Liver (tissue), 9 donors: Measurements from ENCODE around the gene OR6X1. TPM values are rescaled to one million over a fixed set of nuclear protein-coding genes. Genes with fewer than 3 reads are reported as not detected.

Experiments used
- DNase-seq: peaks from one replicate; pipeline ENCODE4 v3.0.0-alpha.2; 2017; ENCODE audit warnings: low spot score
- H3K27ac ChIP-seq, 2 donors: one replicate each; pipeline ENCODE4 v1.7.0; 2013; ENCODE audit warnings: inconsistent platforms in 2 of 2, low read length in 2 of 2, control low read depth in 1 of 2, low read depth in 1 of 2, mild to moderate bottlenecking in 1 of 2
- H3K27me3 ChIP-seq, 4 donors: one replicate each; pipeline versions ENCODE4 v1.6.1 to v1.7.0; 2013; ENCODE audit warnings: low read length in 3 of 4, inconsistent platforms in 1 of 4, mild to moderate bottlenecking in 1 of 4, moderate library complexity in 1 of 4; ENCODE audit not compliant: control insufficient read depth in 4 of 4, insufficient read depth in 4 of 4
- H3K36me3 ChIP-seq, 4 donors: one replicate each; pipeline versions ENCODE4 v1.6.1 to v1.7.0; 2013; ENCODE audit warnings: low read length in 3 of 4, mild to moderate bottlenecking in 3 of 4, low read depth in 1 of 4, moderate library complexity in 1 of 4; ENCODE audit not compliant: control insufficient read depth in 4 of 4, insufficient read depth in 3 of 4
- H3K4me1 ChIP-seq, 4 donors: one replicate each; pipeline versions ENCODE4 v1.6.1 to v1.7.0; 2013; ENCODE audit warnings: low read length in 3 of 4, mild to moderate bottlenecking in 3 of 4, moderate library complexity in 1 of 4; ENCODE audit not compliant: control insufficient read depth in 4 of 4, insufficient read depth in 4 of 4
- H3K4me3 ChIP-seq, 3 donors: one replicate each; pipeline versions ENCODE4 v1.6.1 to v1.7.0; 2013; ENCODE audit warnings: low read length in 3 of 3, control low read depth in 1 of 3, low read depth in 1 of 3, mild to moderate bottlenecking in 1 of 3
- H3K9ac ChIP-seq, 2 donors: one replicate each; pipeline ENCODE4 v1.7.0; 2013; ENCODE audit warnings: low read length in 2 of 2, mild to moderate bottlenecking in 2 of 2, moderate library complexity in 2 of 2, control low read depth in 1 of 2, low read depth in 1 of 2
- H3K9me3 ChIP-seq, 4 donors: one replicate each; pipeline versions ENCODE4 v1.6.1 to v1.7.0; 2013; ENCODE audit warnings: low read length in 3 of 4; ENCODE audit not compliant: control insufficient read depth in 4 of 4
- EGR1 ChIP-seq, 2 donors: IDR thresholded peaks; 2 replicates each; pipeline ENCODE4 v1.6.1; 2016 to 2018; ENCODE audit warnings: antibody characterized with exemption in 2 of 2, low read depth in 2 of 2
- FOXA1 ChIP-seq: IDR thresholded peaks from 2 replicates; pipeline ENCODE4 v1.6.1; 2016; ENCODE audit warnings: antibody characterized with exemption
- FOXA2 ChIP-seq: IDR thresholded peaks from 2 replicates; pipeline ENCODE4 v1.6.1; 2016; ENCODE audit warnings: antibody characterized with exemption
- GABPA ChIP-seq, 2 donors: IDR thresholded peaks in 1 of 2; conservative IDR thresholded peaks in 1 of 2; 2 replicates each; pipeline ENCODE4 v1.6.1; 2016; ENCODE audit warnings: antibody characterized with exemption in 2 of 2, mild to moderate bottlenecking in 1 of 2, moderate library complexity in 1 of 2
- HNF4A ChIP-seq, 2 donors: conservative IDR thresholded peaks; 2 replicates each; pipeline ENCODE4 v1.6.1; 2016; ENCODE audit warnings: antibody characterized with exemption in 2 of 2, mild to moderate bottlenecking in 2 of 2
- HNF4G ChIP-seq: IDR thresholded peaks from 2 replicates; pipeline ENCODE4 v1.6.1; 2016; ENCODE audit warnings: antibody characterized with exemption
- JUND ChIP-seq, 2 donors: IDR thresholded peaks; 2 replicates each; pipeline ENCODE4 v1.6.1; 2016; ENCODE audit warnings: antibody characterized with exemption in 2 of 2
- NR2F2 ChIP-seq: IDR thresholded peaks from 2 replicates; pipeline ENCODE4 v1.6.1; 2016; ENCODE audit warnings: antibody characterized with exemption
- RAD21 ChIP-seq, 2 donors: IDR thresholded peaks; 2 replicates each; pipeline ENCODE4 v1.6.1; 2016; ENCODE audit warnings: antibody characterized with exemption in 2 of 2, mild to moderate bottlenecking in 2 of 2
- RXRA ChIP-seq, 2 donors: IDR thresholded peaks; 2 replicates each; pipeline ENCODE4 v1.6.1; 2017 to 2018; ENCODE audit warnings: antibody characterized with exemption in 2 of 2, mild to moderate bottlenecking in 1 of 2
- SP1 ChIP-seq: IDR thresholded peaks from 2 replicates; pipeline ENCODE4 v1.6.1; 2018; ENCODE audit warnings: antibody characterized with exemption, mild to moderate bottlenecking
- TAF1 ChIP-seq: conservative IDR thresholded peaks from 2 replicates; pipeline ENCODE4 v1.6.1; 2016; ENCODE audit warnings: antibody characterized with exemption, mild to moderate bottlenecking
- YY1 ChIP-seq: IDR thresholded peaks from 2 replicates; pipeline ENCODE4 v1.6.1; 2016; ENCODE audit warnings: antibody characterized with exemption, mild to moderate bottlenecking
- WGBS: extraction: QIAGEN DNeasy Blood & Tissue Kit; methylation state at CpG from one replicate; pipeline ENCODE4 v1.1.7; 2013; 5-methylcytosine and 5-hydroxymethylcytosine counted together
- polyA plus RNA-seq, 2 donors: library from polyadenylated mRNA; stranded (reverse) in 1 of 2; unstranded in 1 of 2; fragments of 200-250 nt in 1 of 2; fragments of >200 nt in 1 of 2; fragmentation: Nextera tagmentation in 1 of 2; extraction: Ambion mirVana in 1 of 2; gene quantifications; one replicate each; pipeline versions ENCODE4 v1.2.1 to v1.2.3, GENCODE V29; 2013 to 2015
- total RNA-seq, 2 donors: library from RNA; depleted of rRNA; stranded (reverse); fragments of >200 nt; gene quantifications; one replicate each; pipeline ENCODE4 v1.2.3, GENCODE V29; 2014
- TF ChIP-seq, protein P1 (sequence below): IDR thresholded peaks from 2 replicates; pipeline ENCODE4 v1.6.1; 2016; ENCODE audit warnings: antibody characterized with exemption
- TF ChIP-seq, protein P2 (sequence below): IDR thresholded peaks from 2 replicates; pipeline ENCODE4 v1.6.1; 2016; ENCODE audit warnings: antibody characterized with exemption
- TF ChIP-seq, protein P3 (sequence below): IDR thresholded peaks from 2 replicates; pipeline ENCODE4 v1.6.1; 2016; ENCODE audit warnings: antibody characterized with exemption
- TF ChIP-seq, protein P4 (sequence below): fragments of 150-350 bp; IDR thresholded peaks from 2 replicates; pipeline ENCODE4 v1.5.1; 2017; ENCODE audit warnings: improper control_type of control experiment, low read depth, low read length; ENCODE audit not compliant: missing input control
- TF ChIP-seq, protein P5 (sequence below): IDR thresholded peaks from 2 replicates; pipeline ENCODE4 v1.6.1; 2016; ENCODE audit warnings: antibody characterized with exemption, mild to moderate bottlenecking
- donor health status: healthy.
- donor health status: healthy.
- donor health status: healthy.
- donor health status: healthy.
- donor health status: healthy.

OR6X1 gene
- total and polyA plus RNA-seq, 4 donors: not detected

DNA sequence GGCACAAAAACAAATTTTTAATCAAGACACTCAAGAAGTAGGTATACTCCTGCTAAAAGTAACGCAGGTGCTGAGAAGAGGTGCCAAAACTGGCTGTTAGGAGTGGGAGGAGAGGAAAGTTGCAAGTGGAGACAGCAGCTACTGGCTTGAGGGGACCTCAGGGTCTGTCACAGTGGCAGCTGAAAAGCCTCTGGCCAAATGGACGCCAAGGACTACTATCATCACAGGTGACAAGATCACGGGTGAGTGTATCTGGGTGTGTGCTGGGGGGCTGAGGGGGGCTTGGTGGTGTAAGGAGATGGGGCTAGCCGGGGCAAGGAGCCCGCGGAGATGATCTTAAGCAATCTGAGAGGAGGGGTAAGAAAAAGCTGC is 13.5 kb downstream of the OR6X1 start:
- Histone ChIP-seq H3K27ac (peak overlapping the region; percentile 70 to 78), H3K4me3 (peak overlapping the region; percentile 89 to 98 (median 95)), H3K9me3 (no peaks in the 10 kb centered on the region), H3K27me3 (no peaks in the 10 kb centered on the region), H3K9ac (peak overlapping the region; percentile 71 to 80), H3K36me3 (peaks cover 0 to 4% (median under 1%) of the 10 kb centered on the region in 4 donors), H3K4me1 (peaks cover 0 to 18% (median 12%) of the 10 kb centered on the region in 4 donors)
- no peak for DNase-seq
- WGBS: 2% methylated on average over 6 of the region's 6 CpGs
- TF ChIP-seq, protein P1, sequence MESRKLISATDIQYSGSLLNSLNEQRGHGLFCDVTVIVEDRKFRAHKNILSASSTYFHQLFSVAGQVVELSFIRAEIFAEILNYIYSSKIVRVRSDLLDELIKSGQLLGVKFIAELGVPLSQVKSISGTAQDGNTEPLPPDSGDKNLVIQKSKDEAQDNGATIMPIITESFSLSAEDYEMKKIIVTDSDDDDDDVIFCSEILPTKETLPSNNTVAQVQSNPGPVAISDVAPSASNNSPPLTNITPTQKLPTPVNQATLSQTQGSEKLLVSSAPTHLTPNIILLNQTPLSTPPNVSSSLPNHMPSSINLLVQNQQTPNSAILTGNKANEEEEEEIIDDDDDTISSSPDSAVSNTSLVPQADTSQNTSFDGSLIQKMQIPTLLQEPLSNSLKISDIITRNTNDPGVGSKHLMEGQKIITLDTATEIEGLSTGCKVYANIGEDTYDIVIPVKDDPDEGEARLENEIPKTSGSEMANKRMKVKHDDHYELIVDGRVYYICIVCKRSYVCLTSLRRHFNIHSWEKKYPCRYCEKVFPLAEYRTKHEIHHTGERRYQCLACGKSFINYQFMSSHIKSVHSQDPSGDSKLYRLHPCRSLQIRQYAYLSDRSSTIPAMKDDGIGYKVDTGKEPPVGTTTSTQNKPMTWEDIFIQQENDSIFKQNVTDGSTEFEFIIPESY: no peak
- TF ChIP-seq RXRA (IDR thresholded peaks at IDR 0.05) (no peak), NR2F2 (no peak), RAD21 (IDR thresholded peaks at IDR 0.05) (no peak), HNF4A (conservative IDR thresholded peaks at IDR 0.05) (no peak), EGR1 (IDR thresholded peaks at IDR 0.05; ENCODE audit: low read depth in 2 of 2) (no peak), FOXA1 (no peak), SP1 (no peak), GABPA (IDR thresholded peaks at IDR 0.05 in 1 of 2, conservative IDR thresholded peaks at IDR 0.05 in 1 of 2) (no peak), JUND (IDR thresholded peaks at IDR 0.05) (no peak), YY1 (no peak), TAF1 (no peak), FOXA2 (no peak), HNF4G (no peak)
- TF ChIP-seq, protein P2, sequence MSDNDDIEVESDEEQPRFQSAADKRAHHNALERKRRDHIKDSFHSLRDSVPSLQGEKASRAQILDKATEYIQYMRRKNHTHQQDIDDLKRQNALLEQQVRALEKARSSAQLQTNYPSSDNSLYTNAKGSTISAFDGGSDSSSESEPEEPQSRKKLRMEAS: no peak
- TF ChIP-seq, protein P3, sequence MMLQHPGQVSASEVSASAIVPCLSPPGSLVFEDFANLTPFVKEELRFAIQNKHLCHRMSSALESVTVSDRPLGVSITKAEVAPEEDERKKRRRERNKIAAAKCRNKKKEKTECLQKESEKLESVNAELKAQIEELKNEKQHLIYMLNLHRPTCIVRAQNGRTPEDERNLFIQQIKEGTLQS: no peak
- TF ChIP-seq, protein P4, sequence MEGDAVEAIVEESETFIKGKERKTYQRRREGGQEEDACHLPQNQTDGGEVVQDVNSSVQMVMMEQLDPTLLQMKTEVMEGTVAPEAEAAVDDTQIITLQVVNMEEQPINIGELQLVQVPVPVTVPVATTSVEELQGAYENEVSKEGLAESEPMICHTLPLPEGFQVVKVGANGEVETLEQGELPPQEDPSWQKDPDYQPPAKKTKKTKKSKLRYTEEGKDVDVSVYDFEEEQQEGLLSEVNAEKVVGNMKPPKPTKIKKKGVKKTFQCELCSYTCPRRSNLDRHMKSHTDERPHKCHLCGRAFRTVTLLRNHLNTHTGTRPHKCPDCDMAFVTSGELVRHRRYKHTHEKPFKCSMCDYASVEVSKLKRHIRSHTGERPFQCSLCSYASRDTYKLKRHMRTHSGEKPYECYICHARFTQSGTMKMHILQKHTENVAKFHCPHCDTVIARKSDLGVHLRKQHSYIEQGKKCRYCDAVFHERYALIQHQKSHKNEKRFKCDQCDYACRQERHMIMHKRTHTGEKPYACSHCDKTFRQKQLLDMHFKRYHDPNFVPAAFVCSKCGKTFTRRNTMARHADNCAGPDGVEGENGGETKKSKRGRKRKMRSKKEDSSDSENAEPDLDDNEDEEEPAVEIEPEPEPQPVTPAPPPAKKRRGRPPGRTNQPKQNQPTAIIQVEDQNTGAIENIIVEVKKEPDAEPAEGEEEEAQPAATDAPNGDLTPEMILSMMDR: no peak
- TF ChIP-seq, protein P5, sequence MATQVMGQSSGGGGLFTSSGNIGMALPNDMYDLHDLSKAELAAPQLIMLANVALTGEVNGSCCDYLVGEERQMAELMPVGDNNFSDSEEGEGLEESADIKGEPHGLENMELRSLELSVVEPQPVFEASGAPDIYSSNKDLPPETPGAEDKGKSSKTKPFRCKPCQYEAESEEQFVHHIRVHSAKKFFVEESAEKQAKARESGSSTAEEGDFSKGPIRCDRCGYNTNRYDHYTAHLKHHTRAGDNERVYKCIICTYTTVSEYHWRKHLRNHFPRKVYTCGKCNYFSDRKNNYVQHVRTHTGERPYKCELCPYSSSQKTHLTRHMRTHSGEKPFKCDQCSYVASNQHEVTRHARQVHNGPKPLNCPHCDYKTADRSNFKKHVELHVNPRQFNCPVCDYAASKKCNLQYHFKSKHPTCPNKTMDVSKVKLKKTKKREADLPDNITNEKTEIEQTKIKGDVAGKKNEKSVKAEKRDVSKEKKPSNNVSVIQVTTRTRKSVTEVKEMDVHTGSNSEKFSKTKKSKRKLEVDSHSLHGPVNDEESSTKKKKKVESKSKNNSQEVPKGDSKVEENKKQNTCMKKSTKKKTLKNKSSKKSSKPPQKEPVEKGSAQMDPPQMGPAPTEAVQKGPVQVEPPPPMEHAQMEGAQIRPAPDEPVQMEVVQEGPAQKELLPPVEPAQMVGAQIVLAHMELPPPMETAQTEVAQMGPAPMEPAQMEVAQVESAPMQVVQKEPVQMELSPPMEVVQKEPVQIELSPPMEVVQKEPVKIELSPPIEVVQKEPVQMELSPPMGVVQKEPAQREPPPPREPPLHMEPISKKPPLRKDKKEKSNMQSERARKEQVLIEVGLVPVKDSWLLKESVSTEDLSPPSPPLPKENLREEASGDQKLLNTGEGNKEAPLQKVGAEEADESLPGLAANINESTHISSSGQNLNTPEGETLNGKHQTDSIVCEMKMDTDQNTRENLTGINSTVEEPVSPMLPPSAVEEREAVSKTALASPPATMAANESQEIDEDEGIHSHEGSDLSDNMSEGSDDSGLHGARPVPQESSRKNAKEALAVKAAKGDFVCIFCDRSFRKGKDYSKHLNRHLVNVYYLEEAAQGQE: no peak
